HepG2 (cell line): ENCODE data around the gene CATSPERB. TPM values are rescaled to one million over a fixed set of nuclear protein-coding genes. Genes with fewer than 3 reads are reported as not detected.

Experiments
- ATAC-seq: fragments of 200-7000 bp; cut with Tn5 transposase; 3 replicates; pipeline ENCODE4 v1.9.1; 2020; ENCODE audit warnings: mild to moderate bottlenecking, moderate library complexity
- BruUV-seq: library from RNA; stranded (reverse); fragments of 400-500 nt; replicated peaks from 2 replicates; lab custom pipeline; 2021; lab: Mats Ljungman, UMichigan
- CTCF ChIA-PET: fragments of 300-600 bp; formaldehyde crosslinking; extraction: SDS; loops from one replicate; lab custom pipeline; 2021; ENCODE audit warnings: low total read pairs, inconsistent platforms, low intra/inter-chr PET ratio; lab: Yijun Ruan, JAX
- POLR2A ChIA-PET: fragments of 350-600 bp; sonication (Branson Sonifier 250); formaldehyde crosslinking; loops from one replicate; lab custom pipeline; 2020; ENCODE audit warnings: antibody characterized with exemption, inconsistent platforms; lab: Yijun Ruan, JAX
- DNase-seq: peaks from one replicate; pipeline ENCODE4 v3.0.0-alpha.2; 2015; ENCODE audit warnings: low spot score
- FAIRE-seq: peaks from 3 replicates; lab custom pipeline; 2011; peaks lifted over from hg19 to GRCh38; lab: Jason Lieb, UNC
- H2AFZ ChIP-seq: one replicate; pipeline ENCODE4 v1.6.1; 2011; ENCODE audit warnings: low read length, inconsistent platforms
- H3K27ac ChIP-seq: fragments of 300-600 bp; 3 replicates; pipeline ENCODE4 v1.8.0; 2011; ENCODE audit warnings: mixed run types, mild to moderate bottlenecking, mixed read lengths, low read length, inconsistent platforms; ENCODE audit not compliant: insufficient read depth; ENCODE audit errors: extremely low read length
- H3K27me3 ChIP-seq, 2 experiments: fragments of 200-600 bp in 1 of 2; 2 replicates in 1 of 2; 3 replicates in 1 of 2; pipeline versions ENCODE4 v1.6.0 to v1.8.0; 2011; ENCODE audit warnings: low read length in 2 of 2, mild to moderate bottlenecking in 2 of 2, moderate library complexity in 2 of 2, inconsistent platforms in 1 of 2; ENCODE audit not compliant: insufficient read depth in 2 of 2, control insufficient read depth in 1 of 2
- H3K36me3 ChIP-seq, 2 experiments: fragments of 200-600 bp in 1 of 2; replicated peaks in 1 of 2; 2 replicates in 1 of 2; 3 replicates in 1 of 2; pipeline versions ENCODE4 v1.5.1 to v1.8.0; 2011; ENCODE audit warnings: low read length in 2 of 2, inconsistent platforms in 1 of 2; ENCODE audit not compliant: insufficient read depth in 2 of 2, control insufficient read depth in 1 of 2
- H3K4me1 ChIP-seq: 2 replicates; pipeline ENCODE4 v1.5.1; 2012; ENCODE audit warnings: low read length, inconsistent platforms; ENCODE audit not compliant: insufficient read depth
- H3K4me2 ChIP-seq: 2 replicates; pipeline ENCODE4 v1.6.0; 2011; ENCODE audit warnings: low read depth, low read length, inconsistent platforms
- H3K4me3 ChIP-seq, 3 experiments: fragments of 200-600 bp in 1 of 3; sonication (generic), shearing (Covaris generic) in 1 of 3; replicated peaks in 1 of 3; 2 replicates each; pipeline ENCODE4 v1.5.1; 2011 to 2016; ENCODE audit warnings: low read length in 3 of 3, inconsistent platforms in 2 of 3, low read depth in 2 of 3, mild to moderate bottlenecking in 2 of 3, control low read depth in 1 of 3, mixed read lengths in 1 of 3; ENCODE audit not compliant: insufficient read depth in 1 of 3
- H3K79me2 ChIP-seq: one replicate; pipeline ENCODE4 v1.6.1; 2011; ENCODE audit warnings: low read length, inconsistent platforms; ENCODE audit not compliant: insufficient read depth
- H3K9ac ChIP-seq: 2 replicates; pipeline ENCODE4 v1.6.0; 2011; ENCODE audit warnings: mild to moderate bottlenecking, low read depth, low read length, inconsistent platforms; ENCODE audit not compliant: insufficient read depth
- H3K9me3 ChIP-seq: 2 replicates; pipeline ENCODE4 v1.5.1; 2012; ENCODE audit warnings: mild to moderate bottlenecking, low read length
- H4K20me1 ChIP-seq: 2 replicates; pipeline ENCODE4 v1.6.0; 2011; ENCODE audit warnings: inconsistent platforms, mild to moderate bottlenecking, low read length, moderate library complexity; ENCODE audit not compliant: insufficient read depth
- DRAP1 ChIP-seq: IDR thresholded peaks from 2 replicates; pipeline ENCODE4 v1.6.1; 2016; ENCODE audit warnings: missing genetic modification reagents, missing compliant biosample characterization
- GLMP ChIP-seq: sonication (generic); formaldehyde crosslinking; IDR thresholded peaks from 2 replicates; pipeline ENCODE4 v1.9.0; 2021; ENCODE audit warnings: missing genetic modification reagents, mild to moderate bottlenecking, borderline replicate concordance
- HNF4A ChIP-seq: sonication (generic); formaldehyde crosslinking; IDR thresholded peaks from 2 replicates; pipeline ENCODE4 v1.4.0; 2020; ENCODE audit warnings: missing genetic modification reagents
- HOMEZ ChIP-seq: IDR thresholded peaks from 2 replicates; pipeline ENCODE4 v1.6.1; 2016; ENCODE audit warnings: low read depth
- MLLT10 ChIP-seq: sonication (generic); formaldehyde crosslinking; IDR thresholded peaks from 2 replicates; pipeline ENCODE4 v1.4.0; 2020; ENCODE audit warnings: missing genetic modification reagents
- ZNF10 ChIP-seq: sonication (generic); formaldehyde crosslinking; IDR thresholded peaks from 2 replicates; pipeline ENCODE4 v1.4.0; 2020; ENCODE audit warnings: mild to moderate bottlenecking, low read depth, missing genetic modification reagents, borderline replicate concordance
- ZUFSP ChIP-seq: sonication (generic); formaldehyde crosslinking; IDR thresholded peaks from 2 replicates; pipeline ENCODE4 v1.9.0; 2021; ENCODE audit warnings: missing genetic modification reagents, mild to moderate bottlenecking, borderline replicate concordance
- WGBS: methylation state at CpG from one replicate; pipeline ENCODE4 v1.1.6; 2017; ENCODE audit warnings: low lambda C conversion rate; 5-methylcytosine and 5-hydroxymethylcytosine counted together
- in situ Hi-C: cut with HindIII; loops from 2 replicates; pipeline ENCODE4 v1.10.0; 2017; ENCODE audit warnings: low pct_unique_long_range_greater_than_20kb; ENCODE audit not compliant: extremely low pct_ligation_motif_present
- intact Hi-C: fragments of 100-400 bp; cut with micrococcal nuclease; formaldehyde crosslinking; loops from one replicate; pipeline ENCODE4 v1.10.0; 2022; ENCODE audit not compliant: unreplicated experiment
- polyA plus RNA-seq, 8 experiments: library from polyadenylated mRNA; depleted of rRNA in 3 of 8; stranded (reverse) in 7 of 8; unstranded in 1 of 8; fragments of >200 nt; fragmentation: Illumina TruSeq in 4 of 8; extraction: Trizol in 4 of 8; gene quantifications; 2 replicates each; pipeline versions ENCODE4 v1.2.1 to v1.2.3, GENCODE V29; 2011 to 2016; ENCODE audit warnings: low read depth in 4 of 8, missing spikeins in 1 of 8, mixed read lengths in 1 of 8; ENCODE audit not compliant: insufficient read depth in 1 of 8
- total RNA-seq, 5 experiments: library from RNA; depleted of rRNA; stranded (reverse); fragments of >200 nt; fragmentation: Illumina TruSeq; extraction: Trizol; gene quantifications; 2 replicates each; pipeline ENCODE4 v1.2.3, GENCODE V29; 2016; ENCODE audit warnings: low read depth in 1 of 5

Gene CATSPERB
- total and polyA plus RNA-seq, 2 of the 13 experiments (the other 11 are each of a cell fraction or from before 2014, with no cell fraction given): not detected

- no peak overlapping the region for H3K4me3 ChIP-seq
- DNase-seq: no peak
- no peaks in the 10 kb centered on the region for H3K79me2 ChIP-seq
- no TSS peak for BruUV-seq
- TF ChIP-seq ZNF10: no peak
- no peak for TF ChIP-seq HNF4A
- TF ChIP-seq GLMP (CRISPR knock-in tag): no peak
- no peak for TF ChIP-seq HOMEZ (CRISPR knock-in tag)
- TF ChIP-seq DRAP1 (CRISPR knock-in tag): no peak
- no peak for TF ChIP-seq MLLT10 (CRISPR knock-in tag)
- TF ChIP-seq ZUFSP (CRISPR knock-in tag): no peak
- no peaks in the 10 kb centered on the region for H3K27me3 ChIP-seq
- ChIA-PET CTCF (no interaction called here), POLR2A (no interaction called here)
- H2AFZ ChIP-seq: no peak overlapping the region
- H4K20me1 ChIP-seq: no peaks in the 10 kb centered on the region
- ATAC-seq: no peak
- H3K4me1 ChIP-seq: no peaks in the 10 kb centered on the region
- no peak overlapping the region for H3K27ac ChIP-seq
- FAIRE-seq: no peak
- H3K36me3 ChIP-seq: no peaks in the 10 kb centered on the region
- no peak overlapping the region for H3K9ac ChIP-seq
- intact Hi-C loops: no loop called here
- no peak overlapping the region for H3K4me2 ChIP-seq
- WGBS: 0% methylated on average over 3 of the region's 3 CpGs
- H3K9me3 ChIP-seq: no peaks in the 10 kb centered on the region
- in situ Hi-C loops: no loop called here
Measured at GRCh38 chr14:91729756-91730155, 2.1 kb downstream of the CATSPERB start.
